MM.1S (cell line): Measurements from ENCODE around the gene NXPH1.

ENCODE experiments used
- CTCF ChIP-seq: fragments of 300-600 bp; sonication (generic); IDR thresholded peaks from 2 replicates; pipeline ENCODE4 v1.5.1; 2016; ENCODE audit warnings: antibody characterized with exemption, low read length, mixed read lengths
- EZH2phosphoT487 ChIP-seq: fragments of 300-600 bp; sonication (generic); IDR thresholded peaks from 2 replicates; pipeline ENCODE4 v1.6.1; 2018; ENCODE audit warnings: antibody characterized with exemption, low read length

- TF ChIP-seq CTCF (no peak), EZH2phosphoT487 (no peak)
Measured at GRCh38 chr7:8411103-8411502, 22.3 kb upstream of the NXPH1 start.
